GM21367 (cell line): Measurements from ENCODE around the gene GBE1.

Source experiments
- ATAC-seq: cut with Tn5 transposase; IDR thresholded peaks from one replicate; pipeline ENCODE4 v1.9.1; 2021; ENCODE audit not compliant: unreplicated experiment

The GBE1 gene

DNA sequence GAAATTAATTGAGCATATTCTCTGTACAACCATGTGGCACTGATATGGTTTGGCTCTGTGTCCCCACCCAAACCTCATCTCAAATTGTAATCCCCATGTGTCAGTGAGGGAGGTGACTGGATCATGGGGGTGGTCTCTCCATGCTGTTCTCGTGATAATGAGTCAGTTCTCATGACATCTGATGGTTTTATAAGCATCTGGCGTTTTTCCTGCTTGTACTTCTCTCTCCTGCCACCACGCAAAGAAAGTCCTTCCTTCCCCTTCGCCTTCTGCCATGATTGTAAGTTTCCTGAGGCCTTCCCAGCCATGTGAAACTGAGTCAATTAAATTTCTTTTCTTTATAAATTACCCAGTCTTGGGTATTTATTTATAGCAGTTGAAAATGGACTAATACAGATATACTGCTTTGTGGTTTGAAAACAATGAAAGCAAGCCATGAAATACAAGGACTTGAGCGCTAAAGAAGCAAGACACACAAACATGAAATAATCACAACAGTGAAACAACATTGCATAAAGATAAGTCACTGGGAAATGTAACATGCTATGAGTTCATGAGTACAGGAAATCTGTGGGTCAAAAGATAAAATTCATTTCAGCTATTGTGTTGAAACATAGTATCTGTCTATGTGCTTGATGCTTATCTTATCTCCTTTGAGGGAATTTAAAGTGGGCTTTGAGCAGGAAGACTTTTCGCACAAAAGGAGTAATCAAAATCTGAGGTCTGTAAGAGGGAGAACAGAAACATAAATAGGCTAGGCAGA, 288.7 kb downstream of the GBE1 start:
- no peak for ATAC-seq

GRCh38 chr3:81470524-81471278, 290.7 kb downstream of the GBE1 start:
- no peak for ATAC-seq

- ATAC-seq = no peak
Observed at GRCh38 chr3:81468391-81468790, 293.1 kb downstream of the GBE1 start.

DNA sequence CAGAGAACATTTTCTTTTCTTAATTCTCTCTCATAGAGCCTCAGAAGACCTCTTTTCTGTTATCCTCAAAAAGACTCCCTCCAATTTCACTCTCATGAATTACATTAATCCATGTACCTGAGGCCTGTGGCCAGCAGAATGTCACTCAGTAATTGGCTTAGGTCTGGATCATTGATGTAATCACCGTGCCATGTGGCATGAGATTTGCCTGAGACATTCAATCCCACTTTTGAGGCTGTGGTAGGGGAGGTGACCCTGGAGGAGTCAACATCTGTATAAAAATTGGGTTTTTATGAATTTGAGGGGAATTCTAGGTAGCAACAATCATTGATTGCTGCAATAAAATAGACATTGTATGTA, 295.3 kb downstream of the GBE1 start:
- ATAC-seq = no peak

DNA sequence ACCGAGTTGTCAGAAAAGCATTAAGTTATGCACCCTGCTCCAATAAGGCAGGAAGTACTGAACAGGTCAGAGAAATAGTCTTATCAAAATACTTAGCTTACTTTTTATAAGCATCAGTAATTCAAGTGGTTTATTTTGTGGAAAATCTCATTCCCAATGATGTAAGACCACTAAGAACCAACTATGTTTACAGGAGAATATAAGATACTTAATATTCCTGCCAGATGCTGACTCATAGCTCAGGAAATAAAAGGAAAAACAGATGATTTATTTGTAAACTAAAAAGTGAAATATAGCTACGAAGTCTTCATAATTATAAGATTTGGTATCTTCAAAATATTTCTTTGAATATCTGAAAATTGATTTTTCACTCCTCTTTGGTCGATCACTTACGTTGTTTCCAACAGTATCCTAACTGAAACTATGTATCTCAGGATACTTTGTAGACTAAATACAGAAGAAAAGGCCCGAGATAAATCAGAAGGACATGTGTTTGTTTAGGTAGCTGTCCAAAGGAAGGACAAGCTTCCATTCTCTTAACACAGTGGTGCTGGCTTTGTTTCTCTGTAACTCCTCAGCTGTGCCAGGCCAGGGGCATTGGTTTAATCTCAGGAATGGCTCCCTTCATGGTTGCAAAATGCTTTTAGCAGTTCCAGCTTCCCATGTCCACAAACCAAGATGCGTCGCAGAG, 295.8 kb downstream of the GBE1 start:
- ATAC-seq = no peak

DNA sequence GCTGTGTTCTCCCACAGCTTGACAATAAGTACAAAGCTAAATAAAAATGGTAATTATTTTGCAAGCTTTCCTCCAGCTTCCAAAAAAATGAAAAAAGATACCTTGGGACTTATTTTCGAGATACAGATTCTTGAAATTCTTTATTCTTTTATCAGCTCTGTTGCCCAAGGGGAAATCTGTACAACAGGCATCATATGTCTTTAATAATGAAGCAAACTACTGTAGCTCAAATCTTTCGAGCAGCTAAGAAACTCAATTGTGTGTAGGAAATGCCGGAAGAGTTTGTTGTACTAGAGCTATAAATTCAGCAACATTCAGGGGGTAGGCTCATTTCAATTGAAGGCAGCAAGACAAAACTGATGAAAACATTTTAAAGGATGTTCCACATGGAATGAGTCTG, 297.7 kb downstream of the GBE1 start:
- ATAC-seq = no peak

DNA sequence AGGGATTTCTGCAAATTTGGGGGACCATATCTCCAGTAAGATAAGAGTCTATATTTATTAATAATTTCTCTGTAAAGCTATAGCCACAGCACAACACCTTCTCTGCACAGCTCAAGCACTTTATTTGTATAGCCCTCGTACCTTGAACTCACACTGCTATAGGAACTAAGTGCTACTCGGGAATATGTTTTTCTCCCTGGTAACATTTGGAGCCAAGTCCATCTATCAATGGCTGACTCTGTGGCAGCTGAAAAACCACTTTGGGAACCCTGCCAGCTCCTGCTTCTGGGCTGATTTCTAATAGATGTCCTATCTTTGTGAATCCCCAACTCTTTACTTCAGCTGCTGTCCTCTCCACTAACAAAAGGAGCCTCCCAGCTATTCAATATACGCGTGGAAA, 298.5 kb downstream of the GBE1 start:
- no peak for ATAC-seq

DNA sequence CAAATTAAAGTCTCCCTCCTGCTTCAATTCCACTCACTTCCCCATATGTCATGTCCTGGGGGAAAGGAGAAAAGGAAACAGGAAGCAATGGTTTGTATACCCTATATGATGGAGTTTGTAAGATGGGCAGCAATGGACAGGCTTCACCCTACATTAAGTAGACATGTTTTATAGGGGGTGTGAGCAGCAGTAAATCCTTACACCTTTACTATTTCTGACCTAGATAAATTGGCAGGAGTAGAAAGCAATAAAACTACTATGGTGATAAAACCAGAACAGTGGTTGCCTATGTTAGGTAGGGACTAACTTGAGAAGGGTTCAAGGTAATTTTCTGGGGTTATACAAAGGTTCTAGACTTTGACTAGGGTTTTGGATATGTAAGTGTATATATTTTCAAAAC, 301.7 kb downstream of the GBE1 start:
- no peak for ATAC-seq

- no peak for ATAC-seq
Observed at GRCh38 chr3:81452418-81452817, 309.0 kb downstream of the GBE1 start.

GRCh38 chr3:81451611-81452010, 309.8 kb downstream of the GBE1 start:
- ATAC-seq = no peak

DNA sequence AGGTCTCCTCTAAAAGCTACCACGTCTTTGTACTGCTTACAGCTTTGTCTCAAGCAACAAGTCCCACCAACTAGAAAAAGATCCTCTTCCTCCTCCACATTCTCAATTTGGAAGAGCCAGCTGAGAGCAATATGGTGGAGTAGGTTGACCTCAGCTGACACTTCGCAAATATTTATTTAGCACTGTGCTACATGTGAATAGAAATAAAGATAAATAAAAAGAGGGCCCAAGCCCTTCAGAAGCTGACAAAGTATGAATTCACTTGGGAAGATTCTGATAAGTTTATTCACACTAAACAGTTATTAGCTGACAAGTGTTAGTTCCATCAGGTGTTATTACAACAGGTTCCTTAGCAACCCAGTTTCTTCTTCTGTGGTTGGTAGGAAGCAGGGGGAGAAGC, 310.3 kb downstream of the GBE1 start:
- no peak for ATAC-seq

DNA sequence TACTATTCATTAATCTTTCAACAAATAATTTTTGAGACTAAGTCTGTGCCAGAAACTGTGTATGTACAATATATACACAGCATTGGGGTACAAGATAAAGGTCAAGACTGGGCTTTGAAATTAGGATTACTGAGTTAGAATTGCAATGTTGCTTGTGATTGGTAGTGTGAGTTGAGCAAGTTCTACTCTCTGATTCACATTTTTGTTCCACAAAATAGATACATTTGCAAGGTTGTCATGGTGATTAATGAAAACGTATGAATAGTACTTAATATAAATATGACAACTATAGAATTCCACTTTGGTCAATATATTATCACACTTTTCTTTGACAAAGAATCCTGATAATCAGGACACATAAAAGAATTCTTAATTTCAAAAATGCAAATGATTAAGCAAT, 314.6 kb downstream of the GBE1 start:
- no peak for ATAC-seq

GRCh38 chr3:81445712-81446111, 315.7 kb downstream of the GBE1 start:
- ATAC-seq = no peak

- no peak for ATAC-seq
Observed at GRCh38 chr3:81444817-81445460, 316.5 kb downstream of the GBE1 start.

DNA sequence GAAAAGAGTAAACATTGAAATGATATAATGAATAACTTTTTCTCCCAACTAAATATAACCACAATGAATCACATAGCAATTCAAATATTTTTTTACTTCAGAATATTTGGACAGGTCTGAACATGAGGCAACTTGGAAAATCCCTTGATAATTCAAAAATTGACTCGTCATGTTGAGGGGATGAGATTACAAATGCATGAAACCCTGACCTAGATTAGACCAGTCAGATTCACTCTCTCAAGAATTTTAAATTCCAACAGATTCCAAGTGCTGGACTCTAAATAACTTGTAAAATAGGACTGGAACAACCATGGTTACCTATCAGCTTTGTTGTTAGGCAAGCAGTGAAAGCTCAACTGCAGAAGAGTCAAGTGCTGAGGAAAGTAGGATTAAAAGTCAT, 317.5 kb downstream of the GBE1 start:
- no peak for ATAC-seq

DNA sequence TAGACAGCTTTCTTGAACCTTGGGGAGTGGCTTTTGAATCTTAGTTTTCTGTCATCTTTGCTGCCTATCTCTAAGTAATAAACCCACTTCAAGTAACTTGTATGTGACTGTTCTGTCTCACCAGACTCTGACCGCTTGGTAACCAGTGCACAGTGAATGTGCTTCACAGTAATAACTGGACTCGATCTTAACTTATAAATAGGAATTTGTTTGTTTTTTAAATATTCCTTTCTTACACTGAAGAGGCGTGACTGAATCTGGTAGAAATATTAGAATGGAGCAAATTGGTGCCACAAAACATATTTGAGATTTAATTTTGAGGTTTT, 318.0 kb downstream of the GBE1 start:
- ATAC-seq = no peak

GRCh38 chr3:81442758-81443456, 318.5 kb downstream of the GBE1 start:
- no peak for ATAC-seq

DNA sequence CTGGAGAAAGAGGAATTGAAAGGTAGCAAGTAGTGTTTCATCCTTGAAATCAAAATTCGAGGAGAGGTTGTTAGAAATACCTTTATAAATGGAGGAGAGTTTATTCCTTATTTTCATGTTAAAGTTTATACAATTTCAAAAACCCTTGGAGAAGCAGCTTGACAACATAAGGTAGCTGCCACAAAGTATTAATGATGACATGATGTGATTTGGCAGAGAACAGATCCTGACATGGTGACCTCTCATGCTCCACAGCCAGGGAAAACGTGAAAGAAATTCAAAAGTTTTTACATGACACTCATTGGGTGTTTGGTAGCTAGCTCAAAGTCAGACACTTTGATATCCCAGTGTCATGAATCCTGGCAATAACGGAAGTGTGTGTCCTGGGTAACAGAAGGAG, 320.8 kb downstream of the GBE1 start:
- no peak for ATAC-seq
